Testis (tissue), 3 donors: ENCODE measurements around the gene MEGF11. TPM values are rescaled to one million over a fixed set of nuclear protein-coding genes. Genes with fewer than 3 reads are reported as not detected.

ENCODE experiments used
- DNase-seq: peaks from one replicate; pipeline ENCODE4 v3.0.0-alpha.2; 2019
- H3K27ac ChIP-seq, 2 donors: fragments of 200-600 bp; sonication (generic); one replicate each; pipeline ENCODE4 v1.5.1; 2019
- H3K27me3 ChIP-seq: fragments of 200-600 bp; sonication (generic); one replicate; pipeline ENCODE4 v1.5.1; 2019
- H3K36me3 ChIP-seq: fragments of 200-600 bp; sonication (generic); one replicate; pipeline ENCODE4 v1.5.1; 2017; ENCODE audit warnings: low read depth; ENCODE audit errors: missing control alignments
- H3K4me1 ChIP-seq: fragments of 200-600 bp; sonication (generic); one replicate; pipeline ENCODE4 v1.5.1; 2019
- H3K4me3 ChIP-seq, 2 donors: fragments of 200-600 bp; sonication (generic); one replicate each; pipeline ENCODE4 v1.5.1; 2017 to 2019
- H3K9me3 ChIP-seq: fragments of 200-600 bp; sonication (generic); one replicate; pipeline ENCODE4 v1.5.1; 2017
- CTCF ChIP-seq, 3 experiments: fragments of 450-650 bp in 2 of 3; fragments of 200-600 bp in 1 of 3; sonication (generic) in 1 of 3; IDR thresholded peaks; one replicate each; pipeline ENCODE4 v1.5.1; 2016 to 2019; ENCODE audit warnings: antibody characterized with exemption in 3 of 3, mild to moderate bottlenecking in 2 of 3, moderate library complexity in 1 of 3
- POLR2A ChIP-seq: fragments of 450-650 bp; IDR thresholded peaks from one replicate; pipeline ENCODE4 v1.6.1; 2017; ENCODE audit warnings: antibody characterized with exemption, mild to moderate bottlenecking, moderate library complexity
- WGBS, 2 donors: methylation state at CpG; one replicate each; pipeline ENCODE4 v1.1.5; 2018; 5-methylcytosine and 5-hydroxymethylcytosine counted together
- intact Hi-C: fragments of 100-400 bp; cut with DNase I; formaldehyde crosslinking; loops from one replicate; pipeline ENCODE4 v1.15.1; 2023; ENCODE audit warnings: low total_unique reads
- polyA plus RNA-seq: library from polyadenylated mRNA; stranded (reverse); fragments of 350-450 nt; fragmentation: Illumina TruSeq; extraction: RNeasy Lipid Tissue Mini Kit (QIAGEN cat#74804); gene quantifications from one replicate; pipeline ENCODE4 v1.2.3, GENCODE V29; 2014; ENCODE audit warnings: low read depth, low replicate concordance; ENCODE audit not compliant: insufficient read depth
- total RNA-seq, 2 donors: library from RNA; depleted of rRNA; stranded (reverse); fragments of >200 nt; gene quantifications; one replicate each; pipeline ENCODE4 v1.2.3, GENCODE V29; 2016

The MEGF11 gene
- total and polyA plus RNA-seq, 3 donors from 2014 or later, result 4.5 to 18.7 (median 8.6) TPM

DNA sequence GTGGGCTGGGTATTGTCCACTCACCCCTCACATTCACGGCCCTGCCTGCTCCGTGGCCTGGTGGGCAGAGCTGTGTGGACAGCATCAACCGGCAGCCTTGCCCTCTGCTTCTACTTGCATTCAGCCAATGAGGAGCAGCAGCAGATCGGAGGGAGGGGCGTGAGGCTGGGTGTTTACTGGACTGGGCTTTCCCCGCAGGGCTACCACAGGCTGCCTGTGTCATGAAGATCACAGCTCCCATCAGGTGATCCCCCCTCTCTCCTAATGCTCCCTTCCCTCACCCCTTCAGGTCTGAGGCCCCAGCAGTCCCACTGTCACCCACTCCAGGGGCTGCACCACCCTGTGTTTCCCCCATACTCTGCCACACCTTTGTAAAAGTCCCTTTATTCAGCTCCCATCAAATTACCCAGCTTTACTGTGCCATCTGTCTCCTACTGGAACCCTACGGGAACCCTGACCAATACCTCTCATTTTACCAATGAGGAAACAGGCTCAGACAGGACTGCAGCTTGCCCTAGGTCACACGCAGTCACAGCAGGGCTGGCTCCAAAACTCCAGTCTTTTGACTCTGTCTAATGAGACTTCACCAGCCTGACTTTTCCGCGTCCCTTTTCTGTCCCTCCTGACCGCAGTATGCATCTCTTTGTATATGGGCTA lies 81.1 kb downstream of the MEGF11 start:
- no peak overlapping the region for H3K4me3 ChIP-seq
- H3K9me3 ChIP-seq, result no peaks in the 10 kb centered on the region
- intact Hi-C loops, result no loop called here
- H3K4me1 ChIP-seq, result no peaks in the 10 kb centered on the region
- no peak for DNase-seq
- TF ChIP-seq CTCF (IDR thresholded peaks at IDR 0.05) (no peak), POLR2A (no peak)
- no peak overlapping the region for H3K27ac ChIP-seq
- H3K36me3 ChIP-seq, result no peaks in the 10 kb centered on the region
- 83 to 88% methylated on average over 8 to 11 of the region's 11 CpGs for WGBS, 2 donors
- H3K27me3 ChIP-seq, result no peaks in the 10 kb centered on the region

- H3K9me3 ChIP-seq, result no peaks in the 10 kb centered on the region
- H3K36me3 ChIP-seq, result no peaks in the 10 kb centered on the region
- H3K27me3 ChIP-seq, result no peaks in the 10 kb centered on the region
- WGBS, 2 donors, result 87 to 91% methylated on average over 8 to 13 of the region's 13 CpGs
- no peak overlapping the region for H3K4me3 ChIP-seq
- TF ChIP-seq CTCF (IDR thresholded peaks at IDR 0.05) (no peak), POLR2A (no peak)
- DNase-seq, result no peak
- no peak overlapping the region for H3K27ac ChIP-seq
- intact Hi-C loops, result no loop called here
- no peaks in the 10 kb centered on the region for H3K4me1 ChIP-seq
Observed at GRCh38 chr15:66171841-66172240, 81.7 kb downstream of the MEGF11 start.

DNA sequence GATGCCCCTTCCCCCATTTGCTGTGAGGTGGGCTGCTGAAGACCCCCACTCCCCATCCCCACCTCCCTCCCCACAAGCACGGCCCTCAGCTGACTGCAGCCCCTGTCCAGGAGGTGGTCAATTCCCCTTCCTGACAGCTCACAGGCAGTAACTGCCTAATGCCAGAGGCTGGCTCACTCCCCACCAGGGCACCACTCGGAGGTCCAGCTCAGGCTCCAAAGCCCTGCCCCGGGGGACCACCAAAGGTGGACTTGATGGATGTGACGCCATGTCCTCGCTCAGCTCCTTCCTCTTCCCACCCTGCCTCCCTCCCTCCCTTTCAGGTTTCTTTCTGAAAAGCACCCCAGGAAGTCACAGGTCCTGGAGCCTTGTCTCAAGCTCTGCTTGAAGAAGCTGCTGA lies 82.8 kb downstream of the MEGF11 start:
- Histone ChIP-seq H3K36me3 (no peaks in the 10 kb centered on the region), H3K27ac (no peak overlapping the region), H3K9me3 (no peaks in the 10 kb centered on the region), H3K4me1 (no peaks in the 10 kb centered on the region), H3K27me3 (no peaks in the 10 kb centered on the region), H3K4me3 (no peak overlapping the region)
- no peak for DNase-seq
- TF ChIP-seq CTCF (IDR thresholded peaks at IDR 0.05) (no peak), POLR2A (no peak)
- intact Hi-C loops, result no loop called here
- 89 to 95% methylated on average over 4 to 5 of the region's 5 CpGs for WGBS, 2 donors

- Histone ChIP-seq H3K27ac (no peak overlapping the region), H3K9me3 (no peaks in the 10 kb centered on the region), H3K27me3 (no peaks in the 10 kb centered on the region), H3K4me3 (no peak overlapping the region), H3K4me1 (no peaks in the 10 kb centered on the region), H3K36me3 (no peaks in the 10 kb centered on the region)
- intact Hi-C loops, result no loop called here
- TF ChIP-seq POLR2A (no peak), CTCF (IDR thresholded peaks at IDR 0.05) (no peak)
- DNase-seq, result no peak
- 91 to 93% methylated on average over 4 of the region's 4 CpGs for WGBS, 2 donors
Observed at GRCh38 chr15:66170042-66170441, 83.5 kb downstream of the MEGF11 start.

- DNase-seq, result no peak
- Histone ChIP-seq H3K9me3 (no peaks in the 10 kb centered on the region), H3K4me1 (no peaks in the 10 kb centered on the region), H3K4me3 (no peak overlapping the region), H3K36me3 (no peaks in the 10 kb centered on the region), H3K27ac (no peak overlapping the region), H3K27me3 (no peaks in the 10 kb centered on the region)
- intact Hi-C loops, result no loop called here
- WGBS, 2 donors, result 73 to 77% methylated on average over 13 of the region's 13 CpGs
- TF ChIP-seq POLR2A, result no peak
- no peak for TF ChIP-seq CTCF (IDR thresholded peaks at IDR 0.05)
Observed at GRCh38 chr15:66169625-66170024, 83.9 kb downstream of the MEGF11 start.
